Measurements from ENCODE around the gene DNAJC2. TPM values are rescaled to one million over a fixed set of nuclear protein-coding genes. Genes with fewer than 3 reads are reported as not detected.

DNAJC2 gene
- total RNA-seq, 1 donor from 2014 or later, result 49.0 TPM

DNA sequence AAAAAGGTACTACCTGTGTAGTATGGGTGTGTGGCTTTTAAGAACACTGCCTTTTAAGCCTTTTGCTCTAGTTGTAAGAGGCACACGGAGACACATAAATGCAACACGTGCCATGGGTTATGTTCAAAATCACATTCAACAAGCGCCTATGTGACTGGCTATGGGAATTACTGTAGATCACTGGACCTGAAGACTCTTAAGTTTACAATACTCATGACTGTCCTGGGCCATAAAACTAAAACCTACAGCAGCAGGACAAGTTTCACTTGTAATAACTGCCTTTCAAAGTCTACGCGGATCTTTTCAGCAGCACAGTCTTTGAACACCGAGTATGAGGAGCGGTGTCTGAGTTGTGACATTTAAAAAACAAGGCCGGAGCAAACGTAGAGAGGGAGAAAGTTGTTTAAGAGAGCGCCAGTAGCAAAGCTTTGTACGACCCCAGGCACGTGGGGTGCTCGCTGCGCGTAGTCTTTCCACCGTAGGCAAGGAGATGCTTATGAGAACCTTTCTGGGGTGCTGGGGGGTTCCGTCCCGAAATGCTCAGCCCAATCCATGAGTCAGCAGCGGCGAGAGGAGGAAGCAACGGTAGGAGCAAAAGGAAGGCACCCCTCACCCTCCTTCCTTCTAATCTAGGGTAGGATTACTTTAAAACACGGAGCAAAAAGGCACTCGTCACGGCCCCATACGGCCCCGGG is 662 bp downstream of the DNAJC2 start:
- ATAC-seq (ENCODE audit: low read depth) (peak; percentile 7), DNase-seq (no peak)
- H3K27me3 Mint-ChIP-seq, result no peaks in the 10 kb centered on the region
- H3K9me3 Mint-ChIP-seq, result no peaks in the 10 kb centered on the region
- TF ChIP-seq, protein P1, sequence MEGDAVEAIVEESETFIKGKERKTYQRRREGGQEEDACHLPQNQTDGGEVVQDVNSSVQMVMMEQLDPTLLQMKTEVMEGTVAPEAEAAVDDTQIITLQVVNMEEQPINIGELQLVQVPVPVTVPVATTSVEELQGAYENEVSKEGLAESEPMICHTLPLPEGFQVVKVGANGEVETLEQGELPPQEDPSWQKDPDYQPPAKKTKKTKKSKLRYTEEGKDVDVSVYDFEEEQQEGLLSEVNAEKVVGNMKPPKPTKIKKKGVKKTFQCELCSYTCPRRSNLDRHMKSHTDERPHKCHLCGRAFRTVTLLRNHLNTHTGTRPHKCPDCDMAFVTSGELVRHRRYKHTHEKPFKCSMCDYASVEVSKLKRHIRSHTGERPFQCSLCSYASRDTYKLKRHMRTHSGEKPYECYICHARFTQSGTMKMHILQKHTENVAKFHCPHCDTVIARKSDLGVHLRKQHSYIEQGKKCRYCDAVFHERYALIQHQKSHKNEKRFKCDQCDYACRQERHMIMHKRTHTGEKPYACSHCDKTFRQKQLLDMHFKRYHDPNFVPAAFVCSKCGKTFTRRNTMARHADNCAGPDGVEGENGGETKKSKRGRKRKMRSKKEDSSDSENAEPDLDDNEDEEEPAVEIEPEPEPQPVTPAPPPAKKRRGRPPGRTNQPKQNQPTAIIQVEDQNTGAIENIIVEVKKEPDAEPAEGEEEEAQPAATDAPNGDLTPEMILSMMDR (IDR thresholded peaks at IDR 0.05), result no peak
- H3K36me3 Mint-ChIP-seq (ENCODE audit: low read depth), result peaks cover 46% of the 10 kb centered on the region
- POLR2A ChIA-PET, result interaction anchor here (0.7 to 1.3 kb wide), 2 partner anchors 21 to 38 kb away, joined by 3 to 4 read pairs; no protein-coding TSS in a partner anchor
- intact Hi-C loops (cut with micrococcal nuclease), result loop anchor here (1.0 to 10.0 kb wide), 4 partner anchors 47 to 595 kb away; partner anchors contain the start of genes ARMC10, FAM185A, FBXL13 and NAPEPLD
- H3K4me1 Mint-ChIP-seq, result peaks cover 54% of the 10 kb centered on the region
- H3K27ac Mint-ChIP-seq, result peak overlapping the region; percentile 94
- peak overlapping the region; percentile 99 for H3K4me3 Mint-ChIP-seq
- CTCF ChIA-PET, result interaction anchor here (0.6 kb wide), 1 partner anchor 101 kb away, joined by 3 read pairs; no protein-coding TSS in a partner anchor

DNA sequence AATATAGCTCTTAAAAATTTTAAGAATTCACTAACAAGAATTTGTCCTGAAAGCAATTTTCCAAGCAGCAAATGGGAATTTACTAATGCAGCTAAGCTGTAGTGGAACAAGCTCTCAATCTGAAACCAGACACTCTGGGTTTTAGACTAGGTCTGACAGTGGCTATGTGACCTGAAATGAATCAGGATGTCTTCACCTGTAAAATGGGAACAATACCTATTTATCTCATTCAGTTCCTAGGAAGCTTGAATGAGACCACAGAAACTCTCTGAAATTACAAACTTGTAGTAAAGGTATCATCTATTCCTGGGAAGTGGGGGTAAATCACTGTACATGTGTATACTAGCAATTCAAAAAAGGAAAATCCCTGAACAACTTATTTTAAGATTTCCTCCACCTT is 1.2 kb downstream of the DNAJC2 start:
- H3K27me3 Mint-ChIP-seq, result no peaks in the 10 kb centered on the region
- H3K9me3 Mint-ChIP-seq, result no peaks in the 10 kb centered on the region
- DNase-seq (no peak), ATAC-seq (ENCODE audit: low read depth) (no peak)
- peaks cover 46% of the 10 kb centered on the region for H3K36me3 Mint-ChIP-seq (ENCODE audit: low read depth)
- intact Hi-C loops (cut with micrococcal nuclease), result loop anchor here (10.0 kb wide), 1 partner anchor 269 kb away; the partner anchor contains the start of genes ARMC10 and FBXL13
- H3K4me1 Mint-ChIP-seq, result peaks cover 48% of the 10 kb centered on the region
- no peak overlapping the region for H3K27ac Mint-ChIP-seq
- POLR2A ChIA-PET, result interaction anchor here (0.6 to 1.3 kb wide), 4 partner anchors 9 to 38 kb away, joined by 3 to 4 read pairs (median 4); no protein-coding TSS in a partner anchor
- peak overlapping the region; percentile 99 for H3K4me3 Mint-ChIP-seq
- CTCF ChIA-PET, result no interaction called here
- TF ChIP-seq, protein P1 (IDR thresholded peaks at IDR 0.05), result no peak

DNA sequence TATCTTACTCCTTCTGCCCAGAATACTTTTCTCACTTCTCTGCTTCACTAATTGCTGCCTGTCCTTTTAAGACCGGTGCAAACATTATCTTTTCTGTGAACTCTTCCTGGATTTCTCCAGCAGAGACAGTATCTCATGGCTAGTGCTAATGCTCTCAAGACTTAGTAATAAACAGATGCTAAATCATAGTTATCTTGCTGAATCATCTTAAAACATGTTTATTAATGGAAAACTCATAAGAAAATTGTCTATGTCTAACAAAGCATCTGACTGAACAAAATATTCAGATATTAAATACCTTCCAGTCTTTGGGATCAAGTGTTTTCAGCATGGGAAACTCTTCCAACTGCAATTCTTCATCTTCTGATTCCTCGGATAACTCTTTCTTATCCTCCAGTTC is 3.1 kb downstream of the DNAJC2 start:
- ATAC-seq (ENCODE audit: low read depth) (no peak), DNase-seq (no peak)
- TF ChIP-seq, protein P1 (IDR thresholded peaks at IDR 0.05), result no peak
- intact Hi-C loops (cut with micrococcal nuclease), result loop anchor here (10.0 kb wide), 1 partner anchor 267 kb away; the partner anchor contains the start of genes ARMC10 and FBXL13
- H3K4me1 Mint-ChIP-seq, result peaks cover 35% of the 10 kb centered on the region
- no peak overlapping the region for H3K4me3 Mint-ChIP-seq
- CTCF ChIA-PET, result no interaction called here
- H3K27ac Mint-ChIP-seq, result no peak overlapping the region
- H3K9me3 Mint-ChIP-seq, result no peaks in the 10 kb centered on the region
- no peaks in the 10 kb centered on the region for H3K27me3 Mint-ChIP-seq
- peaks cover 55% of the 10 kb centered on the region for H3K36me3 Mint-ChIP-seq (ENCODE audit: low read depth)
- POLR2A ChIA-PET, result no interaction called here

DNA sequence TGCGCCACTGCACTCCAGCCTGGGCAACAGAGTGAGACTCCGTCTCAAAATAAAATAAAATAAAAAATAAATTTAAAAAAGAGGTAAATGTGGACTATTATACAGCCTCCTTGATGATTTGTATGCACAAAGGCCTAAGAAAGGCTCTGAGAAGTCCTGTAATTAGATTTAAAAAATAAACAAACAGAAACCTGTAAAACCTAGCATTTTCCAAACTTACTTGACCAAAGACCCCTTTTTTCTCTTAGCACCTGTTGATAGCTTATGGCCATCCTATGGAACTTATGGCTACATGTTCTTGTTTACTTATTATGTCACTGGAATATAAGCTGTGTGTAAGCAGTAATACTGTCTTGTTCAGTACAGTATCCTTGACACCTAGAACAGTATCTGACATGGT is 5.7 kb downstream of the DNAJC2 start:
- Mint-ChIP-seq H3K4me1 (peaks cover 21% of the 10 kb centered on the region), H3K36me3 (ENCODE audit: low read depth) (peaks cover 60% of the 10 kb centered on the region), H3K27me3 (no peaks in the 10 kb centered on the region), H3K9me3 (no peaks in the 10 kb centered on the region), H3K27ac (no peak overlapping the region), H3K4me3 (no peak overlapping the region)
- intact Hi-C loops (cut with micrococcal nuclease), result no loop called here
- ChIA-PET POLR2A (interaction anchor here (0.7 kb wide), 1 partner anchor 9 kb away, joined by 3 read pairs; the partner anchor contains the start of gene PSMC2), CTCF (no interaction called here)
- TF ChIP-seq, protein P1 (IDR thresholded peaks at IDR 0.05), result no peak
- no peak for ATAC-seq (ENCODE audit: low read depth)
- no peak for DNase-seq

DNA sequence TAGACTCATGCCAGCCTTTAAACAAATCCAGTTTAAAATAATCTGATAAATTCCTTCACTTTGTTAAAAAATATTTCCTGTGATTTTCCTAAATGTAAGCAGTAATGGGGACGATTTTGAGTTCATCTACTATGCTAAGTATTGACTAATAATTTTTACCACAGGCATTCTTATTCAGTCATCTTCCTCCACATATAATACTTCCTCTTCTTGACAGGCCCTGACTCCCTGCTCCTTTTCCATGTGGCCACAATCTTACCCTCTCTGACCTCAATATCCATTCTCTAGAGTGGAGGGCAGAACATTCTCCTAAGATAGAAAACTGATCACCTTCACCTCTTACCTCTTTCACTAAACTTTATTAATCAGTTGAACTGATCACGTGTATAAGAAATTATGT is 7.8 kb downstream of the DNAJC2 start:
- intact Hi-C loops (cut with micrococcal nuclease), result no loop called here
- Mint-ChIP-seq H3K36me3 (ENCODE audit: low read depth) (peaks cover 65% of the 10 kb centered on the region), H3K4me3 (no peak overlapping the region), H3K27ac (no peak overlapping the region), H3K4me1 (peaks cover 9% of the 10 kb centered on the region), H3K9me3 (no peaks in the 10 kb centered on the region), H3K27me3 (no peaks in the 10 kb centered on the region)
- TF ChIP-seq, protein P1 (IDR thresholded peaks at IDR 0.05), result no peak
- ChIA-PET CTCF (no interaction called here), POLR2A (no interaction called here)
- DNase-seq, result no peak
- ATAC-seq (ENCODE audit: low read depth), result no peak
